A549 (cell line): ENCODE data around the gene TMED5. TPM values are rescaled to one million over a fixed set of nuclear protein-coding genes. Genes with fewer than 3 reads are reported as not detected.

ENCODE experiments used
- ATAC-seq, 2 experiments: fragments of 200-7000 bp in 1 of 2; fragments of >200 bp in 1 of 2; cut with Nextera tagmentation in 1 of 2; cut with Tn5 transposase in 1 of 2; 3 replicates each; pipeline versions ENCODE4 v1.8.0 to v1.9.1; 2018 to 2020; ENCODE audit warnings: mild to moderate bottlenecking in 1 of 2, moderate library complexity in 1 of 2
- CTCF ChIA-PET: fragments of 300-600 bp; sonication (Branson Sonifier 250); formaldehyde crosslinking; extraction: SDS; loops from one replicate; lab custom pipeline; 2021; ENCODE audit warnings: antibody characterized with exemption, inconsistent platforms; lab: Yijun Ruan, JAX
- POLR2A ChIA-PET: fragments of 350-600 bp; formaldehyde crosslinking; extraction: SDS; loops from one replicate; lab custom pipeline; 2021; ENCODE audit warnings: antibody characterized with exemption, inconsistent platforms; lab: Yijun Ruan, JAX
- DNase-seq, 2 experiments: peaks; one replicate each; pipeline versions ENCODE4 v3.0.0 to v3.0.0-alpha.2; 2011 to 2016; ENCODE audit warnings: low read depth in 1 of 2, low spot score in 1 of 2
- FAIRE-seq: peaks from 2 replicates; lab custom pipeline; 2011; peaks lifted over from hg19 to GRCh38; lab: Jason Lieb, UNC
- H3K27ac ChIP-seq, 2 experiments: fragments of >200 bp; sonication (Bioruptor Twin); formaldehyde crosslinking; 3 replicates each; pipeline ENCODE4 v1.5.1; 2016 to 2017
- H3K4me1 ChIP-seq: fragments of >200 bp; sonication (Bioruptor Twin); formaldehyde crosslinking; 3 replicates; pipeline ENCODE4 v1.6.1; 2016
- H3K4me2 ChIP-seq: fragments of >200 bp; sonication (Bioruptor Twin); formaldehyde crosslinking; 3 replicates; pipeline ENCODE4 v1.6.1; 2016
- H3K4me3 ChIP-seq: fragments of >200 bp; sonication (Bioruptor Twin); formaldehyde crosslinking; 3 replicates; pipeline ENCODE4 v1.5.1; 2016
- H3K9me3 ChIP-seq: fragments of >200 bp; sonication (Bioruptor Twin); formaldehyde crosslinking; 3 replicates; pipeline ENCODE4 v1.6.1; 2016
- ATOH8 ChIP-seq: fragments of 250-450 bp; sonication (Bioruptor Pico); IDR thresholded peaks from 2 replicates; pipeline ENCODE4 v1.5.0; 2020; ENCODE audit warnings: low read depth, mild to moderate bottlenecking, moderate library complexity
- CBX2 ChIP-seq: fragments of 200-600 bp; sonication (generic); IDR thresholded peaks from 2 replicates; pipeline ENCODE4 v1.6.1; 2016; ENCODE audit warnings: low read depth, mild to moderate bottlenecking, borderline replicate concordance
- CBX8 ChIP-seq: fragments of 200-600 bp; sonication (generic); IDR thresholded peaks from 2 replicates; pipeline ENCODE4 v1.6.1; 2016
- CEBPB ChIP-seq, 2 experiments: fragments of >200 bp in 1 of 2; sonication (Bioruptor Twin) in 1 of 2; formaldehyde crosslinking in 1 of 2; IDR thresholded peaks; 2 replicates each; pipeline ENCODE4 v1.6.1; 2012 to 2016
- CHD2 ChIP-seq: fragments of 150-350 bp; IDR thresholded peaks from 2 replicates; pipeline ENCODE4 v1.6.1; 2014; ENCODE audit warnings: low read length; ENCODE audit not compliant: partially characterized antibody
- CTCF ChIP-seq: fragments of >200 bp; sonication (Bioruptor Twin); formaldehyde crosslinking; IDR thresholded peaks from 3 replicates; pipeline ENCODE4 v1.5.1; 2016
- E2F6 ChIP-seq: IDR thresholded peaks from 2 replicates; pipeline ENCODE4 v1.6.1; 2012; ENCODE audit warnings: low read depth, borderline replicate concordance
- EHMT2 ChIP-seq: fragments of 200-600 bp; sonication (generic); IDR thresholded peaks from 2 replicates; pipeline ENCODE4 v1.6.1; 2016; ENCODE audit warnings: antibody characterized with exemption, low read depth, mild to moderate bottlenecking, moderate library complexity
- ELK1 ChIP-seq: fragments of 150-350 bp; IDR thresholded peaks from 2 replicates; pipeline ENCODE4 v1.6.1; 2014; ENCODE audit warnings: low read depth, mild to moderate bottlenecking, low read length
- EP300 ChIP-seq, 2 experiments: fragments of >200 bp; sonication (Bioruptor Twin); formaldehyde crosslinking; IDR thresholded peaks; 2 replicates in 1 of 2; 3 replicates in 1 of 2; pipeline ENCODE4 v1.6.1; 2016 to 2017
- FOSB ChIP-seq: fragments of 250-450 bp; sonication (Bioruptor Pico); IDR thresholded peaks from 2 replicates; pipeline ENCODE4 v1.5.0; 2020; ENCODE audit warnings: mild to moderate bottlenecking, moderate library complexity
- HES2 ChIP-seq: fragments of >200 bp; sonication (Bioruptor Twin); formaldehyde crosslinking; IDR thresholded peaks from 2 replicates; pipeline ENCODE4 v1.6.1; 2016
- HEYL ChIP-seq: fragments of 250-450 bp; sonication (Bioruptor Pico); IDR thresholded peaks from 2 replicates; pipeline ENCODE4 v1.8.0; 2021; ENCODE audit warnings: mild to moderate bottlenecking, moderate library complexity
- HOXB13 ChIP-seq: fragments of 250-450 bp; sonication (Bioruptor Pico); IDR thresholded peaks from 2 replicates; pipeline ENCODE4 v1.5.0; 2020; ENCODE audit warnings: low read depth, mild to moderate bottlenecking, moderate library complexity
- MAFK ChIP-seq: fragments of 450-650 bp; IDR thresholded peaks from 2 replicates; pipeline ENCODE4 v1.6.1; 2014; ENCODE audit not compliant: partially characterized antibody
- MAX ChIP-seq: IDR thresholded peaks from 2 replicates; pipeline ENCODE4 v1.6.1; 2012
- MAZ ChIP-seq: fragments of 150-350 bp; IDR thresholded peaks from 2 replicates; pipeline ENCODE4 v1.6.1; 2014; ENCODE audit warnings: antibody characterized with exemption, low read depth, low read length, borderline replicate concordance
- NR3C1 ChIP-seq: fragments of >200 bp; sonication (Bioruptor Twin); formaldehyde crosslinking; IDR thresholded peaks from 3 replicates; pipeline ENCODE4 v1.6.1; 2017
- RAD21 ChIP-seq, 2 experiments: fragments of >200 bp in 1 of 2; sonication (Bioruptor Twin) in 1 of 2; formaldehyde crosslinking in 1 of 2; IDR thresholded peaks in 1 of 2; conservative IDR thresholded peaks in 1 of 2; 2 replicates in 1 of 2; 3 replicates in 1 of 2; pipeline ENCODE4 v1.6.1; 2012 to 2018; ENCODE audit warnings: inconsistent platforms in 1 of 2
- RCOR1 ChIP-seq: fragments of 150-350 bp; IDR thresholded peaks from 2 replicates; pipeline ENCODE4 v1.6.1; 2014; ENCODE audit warnings: antibody characterized with exemption, low read length, low read depth
- RNF2 ChIP-seq: fragments of 200-600 bp; sonication (generic); IDR thresholded peaks from 2 replicates; pipeline ENCODE4 v1.6.1; 2016; ENCODE audit warnings: low read depth, mild to moderate bottlenecking, antibody characterized with exemption, moderate library complexity, borderline replicate concordance
- TP53 ChIP-seq: fragments of 250-450 bp; sonication (Bioruptor Pico); IDR thresholded peaks from 2 replicates; pipeline ENCODE4 v1.5.0; 2021; ENCODE audit warnings: mild to moderate bottlenecking, moderate library complexity
- ZC3H11A ChIP-seq: fragments of 450-650 bp; IDR thresholded peaks from 2 replicates; pipeline ENCODE4 v1.6.1; 2014; ENCODE audit warnings: antibody characterized with exemption, mild to moderate bottlenecking
- ZFP36 ChIP-seq: fragments of 450-650 bp; IDR thresholded peaks from 2 replicates; pipeline ENCODE4 v1.6.1; 2014; ENCODE audit warnings: borderline replicate concordance; ENCODE audit not compliant: partially characterized antibody
- WGBS: methylation state at CpG from one replicate; pipeline ENCODE4 v1.1.6; 2017; ENCODE audit errors: missing lambda C conversion rate; 5-methylcytosine and 5-hydroxymethylcytosine counted together
- polyA plus RNA-seq, 4 experiments: library from polyadenylated mRNA; depleted of rRNA in 3 of 4; stranded (reverse); fragments of >200 nt; fragmentation: RNase III in 1 of 4; extraction: RNeasy Plus Mini Kit Qiagen cat#74134 plus additional on column Dnase treatment in 1 of 4; gene quantifications; 2 replicates in 3 of 4; 3 replicates in 1 of 4; pipeline ENCODE4 v1.2.3, GENCODE V29; 2011 to 2017

TMED5 gene
- polyA plus RNA-seq, 2 of the 4 experiments (the other 2 are of a cell fraction) = 40.4 to 70.7 TPM

GRCh38 chr1:93152835-93153234, 27.4 kb downstream of the TMED5 start:
- ChIA-PET CTCF (no interaction called here), POLR2A (no interaction called here)
- DNase-seq (no peak), FAIRE-seq (no peak), ATAC-seq (no peak)
- Histone ChIP-seq H3K4me3 (no peak overlapping the region), H3K27ac (no peak overlapping the region), H3K9me3 (no peaks in the 10 kb centered on the region), H3K4me2 (no peak overlapping the region), H3K4me1 (no peaks in the 10 kb centered on the region)
- WGBS = 86% methylated on average over 2 of the region's 2 CpGs
- TF ChIP-seq ZFP36 = no peak
- no peak for TF ChIP-seq RNF2
- TF ChIP-seq CEBPB (IDR thresholded peaks at IDR 0.05) = no peak
- TF ChIP-seq TP53 (CRISPR knock-in tag) = no peak
- no peak for TF ChIP-seq E2F6
- no peak for TF ChIP-seq RAD21 (conservative IDR thresholded peaks at IDR 0.05 in 1 of 2, IDR thresholded peaks at IDR 0.05 in 1 of 2)
- TF ChIP-seq HEYL (CRISPR knock-in tag) = no peak
- TF ChIP-seq HES2 = no peak
- TF ChIP-seq CBX8 = no peak
- no peak for TF ChIP-seq ATOH8
- TF ChIP-seq MAX = no peak
- no peak for TF ChIP-seq FOSB (CRISPR knock-in tag)

- Histone ChIP-seq H3K4me2 (no peak overlapping the region), H3K27ac (no peak overlapping the region), H3K4me3 (no peak overlapping the region), H3K9me3 (no peaks in the 10 kb centered on the region), H3K4me1 (no peaks in the 10 kb centered on the region)
- ChIA-PET CTCF (no interaction called here), POLR2A (no interaction called here)
- DNase-seq (no peak), FAIRE-seq (no peak), ATAC-seq (no peak)
- no peak for TF ChIP-seq CHD2
- TF ChIP-seq NR3C1 = no peak
Measured at GRCh38 chr1:93151474-93151873, 28.7 kb downstream of the TMED5 start.

GRCh38 chr1:93150729-93151128, 29.5 kb downstream of the TMED5 start:
- no peaks in the 10 kb centered on the region for H3K9me3 ChIP-seq
- DNase-seq (no peak), ATAC-seq (no peak), FAIRE-seq (no peak)
- WGBS = 34% methylated on average over 1 of the region's 1 CpG
- CTCF ChIA-PET = interaction anchor here (0.6 kb wide), 1 partner anchor 70 kb away, joined by 3 read pairs; no protein-coding TSS in a partner anchor
- H3K4me1 ChIP-seq = no peaks in the 10 kb centered on the region
- TF ChIP-seq HOXB13 (CRISPR knock-in tag) = no peak
- no peak for TF ChIP-seq CEBPB (IDR thresholded peaks at IDR 0.05)
- no peak for TF ChIP-seq HEYL (CRISPR knock-in tag)
- no peak for TF ChIP-seq ELK1
- no peak for TF ChIP-seq RCOR1
- TF ChIP-seq RAD21 (conservative IDR thresholded peaks at IDR 0.05 in 1 of 2, IDR thresholded peaks at IDR 0.05 in 1 of 2) = no peak
- TF ChIP-seq EP300 (IDR thresholded peaks at IDR 0.05) = no peak
- no peak for TF ChIP-seq MAZ
- TF ChIP-seq CBX2 = no peak
- no peak for TF ChIP-seq EHMT2
- TF ChIP-seq CTCF = no peak
- TF ChIP-seq ZC3H11A = no peak
- no peak for TF ChIP-seq MAFK
- H3K27ac ChIP-seq = no peak overlapping the region
- H3K4me2 ChIP-seq = no peak overlapping the region
- POLR2A ChIA-PET = no interaction called here
- no peak overlapping the region for H3K4me3 ChIP-seq
